CD4-positive, alpha-beta T cell treated with Interleukin-6 at 100 ng/mL for 8 hours (primary cell): Measurements from ENCODE around the gene GPC6.

ENCODE experiments used
- DNase-seq: peaks from one replicate; pipeline ENCODE4 v3.0.0-alpha.2; 2020; ENCODE audit warnings: mixed read lengths, low spot score

The GPC6 gene

DNA sequence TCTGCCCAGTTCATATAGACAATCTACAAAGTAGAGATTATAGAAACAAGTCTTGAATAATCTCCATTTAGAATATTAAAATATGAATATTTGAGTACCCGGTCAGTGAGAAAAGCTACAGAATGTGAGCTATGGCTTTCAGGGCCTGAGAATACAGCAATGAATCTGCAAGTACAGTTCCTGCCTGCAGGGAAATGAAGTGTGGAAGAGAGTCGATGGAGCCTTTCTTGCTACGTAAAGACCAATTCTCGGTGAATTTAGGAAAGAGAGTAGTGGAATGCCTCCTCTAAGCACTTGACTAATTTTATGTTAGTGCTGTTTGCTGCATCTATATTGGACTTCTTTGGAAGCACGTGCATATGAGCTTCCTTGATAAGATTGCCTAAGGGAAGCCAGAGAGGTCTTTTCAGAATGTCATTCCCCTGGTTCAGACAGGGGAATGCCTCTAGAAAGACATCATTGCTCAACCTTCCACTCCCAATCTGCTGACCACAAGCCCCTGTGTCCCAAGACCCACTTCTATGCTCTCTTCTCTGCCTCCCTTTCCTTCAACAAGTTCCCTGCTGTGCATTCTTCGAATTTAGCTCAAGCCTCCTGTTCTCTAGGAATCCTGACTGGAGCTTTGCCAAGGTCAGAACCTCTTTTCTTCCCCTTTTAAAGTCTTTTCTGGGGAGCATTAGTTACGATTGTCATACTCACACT, 41.9 kb downstream of the GPC6 start:
- no peak for DNase-seq

DNA sequence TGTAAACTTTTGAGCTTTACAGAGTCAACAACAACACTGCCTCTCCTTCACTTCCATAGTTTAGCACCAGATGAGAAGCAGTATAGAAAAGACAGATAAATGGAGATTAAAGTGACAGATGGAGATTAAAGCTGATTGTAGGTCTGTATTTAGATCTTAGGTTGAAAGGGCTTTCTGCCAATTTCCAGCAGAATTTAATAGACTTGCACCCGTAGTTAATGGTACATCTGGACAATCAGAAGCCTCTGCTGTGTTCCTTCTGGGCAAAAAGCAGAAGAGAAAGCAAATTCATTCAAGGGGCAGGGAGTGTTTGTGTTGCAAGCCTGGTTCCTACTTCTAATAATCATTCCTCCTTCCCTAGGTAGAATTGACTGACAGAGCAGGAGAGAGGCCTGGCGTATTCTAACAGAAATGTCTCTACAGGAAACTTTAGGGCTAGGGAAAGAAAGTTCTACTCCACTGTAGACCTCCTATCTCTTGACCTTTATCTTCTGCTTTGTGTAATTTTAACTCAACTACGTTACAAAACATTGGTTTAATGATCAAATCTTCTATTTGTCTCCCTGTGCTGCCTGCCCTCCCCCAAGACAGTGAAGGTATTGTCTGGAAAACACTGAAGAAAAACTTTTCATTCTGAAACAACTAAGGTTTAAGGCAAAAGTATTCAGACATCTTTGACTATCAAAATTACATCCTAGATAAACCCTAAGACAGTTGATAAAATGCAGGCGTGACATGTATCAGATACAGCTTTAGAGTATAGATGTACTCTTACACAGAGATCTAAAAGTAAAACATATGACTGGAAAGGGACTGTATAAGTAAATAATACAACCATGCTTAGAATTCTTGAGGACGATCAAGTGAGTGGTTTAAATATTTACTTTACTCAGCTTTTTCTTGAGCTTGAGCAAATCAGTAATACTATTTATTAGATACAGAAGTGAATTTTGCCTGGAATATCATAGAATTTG, 44.4 kb downstream of the GPC6 start:
- DNase-seq, result no peak

DNA sequence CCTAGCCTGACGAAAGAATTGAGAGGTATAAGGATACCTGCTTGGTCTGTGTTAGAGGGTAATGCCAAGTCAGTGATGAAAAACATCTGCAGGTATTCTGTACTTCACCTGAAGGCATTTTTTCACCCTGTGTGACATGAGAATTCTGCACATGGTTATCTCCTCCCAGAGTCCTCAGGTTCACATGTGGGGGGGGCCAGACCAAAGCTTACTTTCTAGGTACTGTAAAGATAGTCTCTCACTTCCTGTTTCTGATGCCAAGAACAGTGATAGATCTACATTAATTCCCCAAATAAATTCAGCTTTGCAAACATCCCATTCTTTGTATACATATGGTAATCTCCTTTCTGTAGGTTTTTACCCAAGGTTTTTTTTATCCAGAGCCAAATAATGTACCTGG, 53.4 kb downstream of the GPC6 start:
- no peak for DNase-seq

DNA sequence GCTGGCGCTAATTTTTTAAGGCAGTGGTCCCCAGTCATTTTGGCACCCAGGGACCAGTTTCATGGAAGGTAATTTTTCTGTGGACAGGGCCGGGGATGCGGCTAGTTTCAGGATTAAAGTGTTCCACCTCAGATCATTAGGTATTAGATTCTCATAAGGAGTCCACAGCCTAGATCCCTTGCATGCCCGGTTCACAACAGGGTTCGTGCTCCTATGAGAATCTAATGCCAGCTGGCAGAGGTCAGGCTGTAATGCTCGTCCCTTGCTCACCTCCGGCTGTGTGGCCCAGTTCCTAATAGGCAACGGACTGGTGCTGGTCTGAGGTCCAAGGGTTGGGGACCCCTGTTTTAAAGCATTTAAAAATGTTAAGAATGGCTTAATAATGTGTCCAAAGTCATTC, 54.1 kb downstream of the GPC6 start:
- DNase-seq, result no peak

DNA sequence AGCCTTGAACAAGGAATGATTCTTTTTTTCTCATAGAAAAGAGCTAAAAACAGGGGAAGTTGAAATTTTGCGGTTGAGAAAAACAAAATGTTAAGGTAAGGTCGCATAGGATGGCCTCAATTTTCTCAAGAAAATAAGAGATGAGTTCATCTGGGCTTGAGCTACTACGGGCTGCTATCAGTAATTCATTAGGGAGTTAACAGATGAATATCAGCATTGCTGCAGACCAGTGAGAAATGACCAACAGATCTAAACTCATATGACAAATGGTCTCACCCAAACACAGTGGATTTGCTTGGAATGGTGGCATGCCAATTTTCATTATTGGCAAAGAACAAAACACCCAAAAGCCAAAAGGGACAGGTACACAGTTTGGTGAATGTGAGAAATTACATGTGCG, 56.6 kb downstream of the GPC6 start:
- DNase-seq, result no peak

DNA sequence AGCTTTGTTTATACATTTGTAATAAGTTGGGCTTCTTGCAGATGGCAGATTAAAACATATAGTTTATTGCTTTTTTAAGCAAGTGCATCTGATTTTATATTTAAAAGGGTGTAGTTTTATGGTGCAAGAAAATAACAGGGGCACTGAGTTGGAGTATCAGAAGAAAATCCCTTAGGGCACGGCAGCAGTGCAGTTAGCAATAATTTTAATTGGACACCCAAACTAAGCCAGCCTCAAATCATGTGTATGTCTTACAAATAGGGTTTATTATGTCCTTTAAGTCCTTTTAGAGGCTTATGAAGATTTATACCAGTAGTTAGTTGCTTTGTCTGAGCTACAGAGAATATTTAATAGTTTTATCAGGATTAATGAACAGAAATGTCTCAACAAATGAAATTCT, 57.5 kb downstream of the GPC6 start:
- DNase-seq, result no peak

DNA sequence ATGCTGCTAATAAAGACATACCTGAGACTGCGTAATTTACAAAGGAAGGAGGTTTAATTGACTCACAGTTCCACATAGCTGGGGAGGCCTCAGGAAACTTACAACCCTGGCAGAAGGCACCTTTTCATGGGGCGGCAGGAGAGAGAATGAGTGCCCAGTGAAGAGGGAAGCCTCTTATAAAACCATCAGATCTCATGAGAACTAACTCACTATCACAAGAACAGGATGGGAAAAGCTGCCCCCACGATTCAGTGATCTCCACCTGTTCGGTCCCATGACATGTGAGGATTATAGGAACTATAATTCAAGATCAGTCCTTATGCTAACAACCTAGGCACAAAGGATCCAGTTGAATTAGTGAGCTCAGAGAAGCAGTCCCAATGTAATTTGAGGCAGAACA, 59.4 kb downstream of the GPC6 start:
- DNase-seq, result no peak

DNA sequence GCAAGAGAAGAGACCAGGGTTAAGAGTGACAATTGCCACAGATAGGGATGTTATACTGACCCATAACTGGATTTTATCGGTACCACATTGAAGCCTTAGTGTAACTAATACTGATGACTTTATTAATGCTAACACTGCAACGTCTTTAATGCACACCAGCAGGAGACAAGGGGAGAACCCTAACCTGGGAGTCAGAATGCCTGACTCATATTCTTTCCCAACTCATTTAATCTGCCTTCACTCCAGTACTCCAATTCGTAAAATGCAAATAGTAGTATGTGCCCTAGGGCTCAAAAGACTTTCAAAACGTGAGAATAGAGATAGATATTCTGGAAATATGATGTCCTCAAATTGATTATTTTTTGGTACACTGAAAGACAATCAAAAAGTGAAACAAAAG, 62.4 kb downstream of the GPC6 start:
- no peak for DNase-seq

DNA sequence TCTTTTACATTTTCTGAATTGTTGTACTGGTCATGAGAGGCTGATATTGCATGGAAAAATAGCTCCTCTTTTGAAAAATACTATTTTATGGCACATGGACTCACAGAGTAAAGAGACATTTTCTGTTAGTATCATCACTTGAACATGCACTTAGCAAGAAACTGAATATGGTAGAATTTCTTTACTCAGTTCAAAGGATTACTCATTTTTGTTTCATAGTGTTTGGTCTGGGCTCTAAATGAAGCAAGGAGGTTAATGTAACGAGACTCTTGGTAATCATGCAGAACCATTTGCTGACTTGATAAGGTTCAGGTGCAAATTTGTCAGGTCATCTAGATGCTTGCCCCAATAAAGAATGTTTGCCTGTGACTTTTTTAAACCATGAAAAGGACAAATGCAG, 63.2 kb downstream of the GPC6 start:
- DNase-seq, result no peak

DNA sequence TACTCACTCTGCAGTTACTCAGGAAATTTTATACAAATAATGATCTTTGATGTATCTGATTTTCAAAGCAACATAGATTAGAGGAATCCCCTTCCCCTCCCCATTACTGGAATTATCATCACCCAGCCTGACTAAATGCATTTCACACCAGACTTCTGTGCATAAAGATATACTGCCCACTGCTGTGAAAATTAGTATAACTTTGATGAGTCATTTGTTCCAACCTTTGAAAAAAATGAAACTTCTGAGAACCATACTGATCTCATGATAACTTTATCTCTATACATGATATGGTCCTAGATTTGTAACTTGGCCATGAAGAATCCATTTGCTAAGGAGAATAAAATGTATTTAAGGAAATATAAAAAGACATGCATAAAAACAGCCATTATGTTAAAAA, 63.9 kb downstream of the GPC6 start:
- no peak for DNase-seq

DNA sequence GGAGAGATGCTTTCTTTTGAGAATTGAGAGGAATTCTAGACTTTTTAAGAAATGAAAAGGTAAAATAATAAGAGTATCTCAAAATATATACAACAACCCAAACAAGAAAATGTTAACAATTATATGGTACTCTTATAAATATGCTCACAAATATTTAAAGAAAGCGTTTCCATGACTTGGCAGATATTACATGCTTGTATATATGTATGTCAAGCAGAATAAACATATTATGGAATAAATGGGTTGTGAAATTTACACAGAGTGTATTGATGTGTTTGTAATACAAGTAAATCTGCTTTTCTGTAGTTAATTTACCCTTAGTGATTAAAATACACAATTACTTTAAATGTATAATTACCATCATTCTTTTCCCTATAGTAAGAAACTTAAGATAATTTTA, 65.8 kb downstream of the GPC6 start:
- DNase-seq, result no peak

DNA sequence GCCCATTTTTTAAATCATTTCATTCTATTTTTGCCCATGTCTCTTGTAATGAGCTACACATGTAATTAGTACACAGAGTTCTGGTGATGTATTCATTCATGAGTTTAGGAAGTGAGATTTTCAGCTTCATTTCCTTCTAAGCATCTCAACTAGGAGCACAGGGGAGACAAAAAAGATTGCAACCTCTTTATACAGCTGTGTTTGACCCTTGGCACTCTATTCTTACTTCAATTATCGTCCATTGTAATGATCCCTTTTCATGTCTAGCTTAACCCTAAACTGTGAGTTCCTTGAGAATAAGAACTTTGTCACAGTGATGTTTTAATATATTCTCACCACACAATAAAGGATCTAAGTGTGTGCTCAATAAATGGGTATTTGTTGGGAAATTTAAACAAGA, 67.1 kb downstream of the GPC6 start:
- DNase-seq, result no peak

DNA sequence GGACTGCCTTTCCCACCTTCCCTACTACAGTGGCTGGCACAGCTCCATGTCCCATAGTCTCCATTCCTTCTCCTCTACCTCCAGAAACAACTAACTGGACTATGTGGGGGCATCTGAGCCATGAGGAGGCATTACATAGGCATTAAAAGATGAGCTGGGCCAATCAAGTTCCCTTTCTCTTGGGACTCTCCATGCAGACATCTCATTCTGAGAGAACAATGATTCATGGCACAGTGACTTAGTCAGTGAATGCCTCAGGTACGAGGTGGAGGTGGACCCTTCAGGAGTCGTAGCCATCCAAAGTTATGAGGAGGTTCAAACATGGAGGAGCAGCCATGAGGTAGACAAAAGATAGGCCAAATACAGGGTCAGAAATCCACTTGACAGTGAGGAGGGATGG, 70.0 kb downstream of the GPC6 start:
- no peak for DNase-seq

DNA sequence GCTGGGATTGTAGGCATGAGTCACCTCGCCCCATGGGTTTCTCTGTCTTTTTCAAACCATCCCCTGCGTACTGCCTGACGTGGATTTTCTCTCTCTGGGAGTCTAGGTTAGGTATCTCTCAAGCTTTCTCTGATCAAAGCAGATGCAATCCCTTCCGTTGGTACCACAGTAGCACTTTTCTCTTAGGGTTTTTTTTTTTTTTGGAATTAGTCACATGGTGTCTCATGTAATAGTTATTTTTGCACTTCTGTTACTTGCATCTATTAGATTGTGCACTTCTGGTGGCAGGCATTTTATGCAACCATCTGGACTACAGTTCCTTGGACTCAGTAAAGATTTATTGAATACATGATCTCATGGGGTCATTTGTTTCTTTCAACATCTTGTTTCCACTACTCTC, 72.1 kb downstream of the GPC6 start:
- no peak for DNase-seq

DNA sequence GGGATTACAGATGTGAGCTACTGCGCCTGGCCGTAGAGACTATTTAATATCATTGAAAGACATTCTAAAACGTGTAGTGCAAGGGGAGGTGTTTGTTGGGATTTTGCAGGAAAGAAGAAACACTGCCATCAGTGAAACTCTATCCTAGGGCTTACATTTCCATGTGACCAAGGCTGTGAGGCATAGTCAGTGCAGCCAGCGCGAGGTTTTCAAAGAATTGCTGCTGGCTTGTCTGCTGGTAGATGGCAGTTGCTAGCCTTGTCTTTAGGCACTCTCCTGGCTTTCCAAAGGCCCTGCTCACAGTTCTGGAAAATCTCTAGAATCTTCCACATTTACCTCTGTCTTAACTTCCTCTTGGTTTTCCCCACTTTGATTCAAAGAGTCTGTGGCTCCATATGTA, 77.5 kb downstream of the GPC6 start:
- DNase-seq, result no peak

DNA sequence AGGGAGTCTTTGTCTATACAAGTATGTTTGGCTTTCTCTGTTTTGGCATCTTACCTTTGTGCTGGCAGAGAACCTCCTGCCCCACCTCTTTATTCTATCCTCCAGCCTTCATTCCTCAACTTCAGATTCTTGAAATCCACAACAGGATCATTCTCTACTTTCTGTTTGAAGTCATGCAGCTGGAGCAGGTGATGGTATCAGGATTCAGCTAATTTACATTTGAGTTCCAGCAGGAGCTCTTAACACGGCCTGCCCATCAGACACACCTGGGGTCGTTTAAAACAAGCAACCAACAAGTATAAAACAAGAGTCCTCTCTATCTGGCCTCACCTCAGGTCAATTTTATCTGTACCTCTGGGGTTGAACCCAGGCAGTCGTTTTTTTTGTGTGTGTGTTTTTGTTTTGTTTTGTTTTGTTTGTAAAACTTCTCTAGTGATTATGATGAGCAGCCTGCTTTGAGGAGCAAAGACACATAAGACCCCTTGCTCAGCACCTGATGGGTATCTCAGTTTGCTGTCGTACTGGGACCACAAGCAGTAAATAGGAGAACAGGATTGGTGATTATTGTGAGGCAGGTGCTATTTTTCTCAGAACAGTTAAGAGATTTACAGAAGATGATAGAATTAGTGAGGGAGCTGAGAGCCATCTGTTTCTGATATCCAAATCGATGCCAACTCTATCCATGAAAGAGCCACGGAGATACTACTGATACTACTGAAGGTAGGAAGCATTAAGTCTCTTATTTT, 78.4 kb downstream of the GPC6 start:
- no peak for DNase-seq

DNA sequence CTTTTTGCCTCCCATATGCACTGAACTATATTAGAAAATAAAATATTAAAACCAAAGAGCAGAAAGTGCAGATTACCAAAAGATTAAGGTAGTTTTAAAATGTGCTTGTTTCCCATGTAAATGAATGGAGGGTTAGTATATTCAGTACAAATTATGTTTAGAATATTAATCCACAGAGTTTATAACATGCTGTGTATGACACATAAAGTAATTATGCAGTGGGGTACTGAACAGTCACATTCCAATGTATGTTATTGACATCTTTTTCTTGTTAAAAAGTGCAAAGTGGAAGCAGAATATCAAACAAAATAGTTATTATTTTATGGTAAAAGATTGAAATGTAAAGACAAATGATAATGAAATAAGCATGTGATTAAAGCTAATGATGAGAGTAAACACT, 79.3 kb downstream of the GPC6 start:
- no peak for DNase-seq

DNA sequence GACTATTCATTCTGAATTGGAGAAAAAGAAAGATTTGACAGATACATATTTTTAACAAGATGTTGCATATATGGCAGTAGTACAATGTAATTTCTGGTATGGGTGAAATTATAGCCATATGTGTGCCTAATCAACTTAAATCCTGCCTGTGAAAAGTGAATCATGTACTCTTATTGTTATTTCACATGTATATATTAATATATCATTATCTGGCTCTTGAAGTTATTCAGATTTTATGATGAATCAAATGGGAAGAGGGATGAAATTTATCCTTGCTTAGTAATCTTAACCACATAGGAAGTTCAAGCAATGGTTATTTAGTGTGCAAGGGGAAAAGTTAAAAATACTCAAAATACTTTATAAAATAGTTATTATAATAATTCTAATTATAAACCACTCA, 80.5 kb downstream of the GPC6 start:
- no peak for DNase-seq

DNA sequence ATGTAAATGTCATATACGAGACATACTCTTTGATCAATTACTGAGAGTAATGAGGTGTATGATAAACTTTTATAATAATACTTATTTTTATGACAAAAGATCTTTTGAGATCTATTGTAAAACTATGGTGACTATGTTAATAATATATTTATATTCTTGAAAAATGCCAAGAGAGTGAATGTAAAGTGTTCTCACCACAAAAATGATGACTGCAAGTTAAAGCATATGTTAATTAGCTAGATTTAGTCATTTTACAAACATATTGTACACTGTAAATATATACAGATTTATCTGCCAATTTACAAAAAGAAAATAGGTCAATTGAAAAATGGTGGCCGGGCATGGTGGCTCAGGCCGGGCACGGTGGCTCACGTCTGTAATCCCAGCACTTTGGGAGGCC, 81.0 kb downstream of the GPC6 start:
- no peak for DNase-seq

DNA sequence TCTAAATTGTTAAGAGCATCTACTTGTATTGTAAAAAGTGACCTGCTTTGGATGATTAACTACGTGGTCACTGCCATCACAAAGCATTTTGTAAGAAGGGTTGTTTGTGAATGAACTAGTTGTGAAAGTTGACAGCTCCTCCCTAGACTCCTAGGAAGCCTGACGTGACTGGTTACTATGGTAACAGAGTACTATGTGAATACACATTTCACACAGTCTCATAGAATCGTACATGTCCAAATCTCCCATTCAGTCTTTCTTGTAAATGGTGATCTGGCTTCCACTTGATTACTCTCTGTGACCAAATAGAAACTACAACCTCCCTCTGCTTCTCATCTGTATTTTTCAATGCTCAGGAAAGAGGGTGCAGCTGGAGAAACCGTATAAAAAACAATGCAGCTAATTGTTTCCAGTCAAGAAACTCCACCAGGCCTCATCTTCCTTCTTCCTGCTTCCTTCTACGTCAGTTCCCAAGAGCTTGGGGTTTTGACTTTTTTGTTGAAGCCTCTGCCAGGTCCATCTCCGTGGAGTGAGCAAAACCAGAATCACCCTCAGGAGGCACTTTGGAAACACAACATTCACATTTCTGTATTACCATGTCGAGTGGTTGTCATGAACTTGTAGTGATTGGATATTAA, 83.4 kb downstream of the GPC6 start:
- DNase-seq, result no peak

DNA sequence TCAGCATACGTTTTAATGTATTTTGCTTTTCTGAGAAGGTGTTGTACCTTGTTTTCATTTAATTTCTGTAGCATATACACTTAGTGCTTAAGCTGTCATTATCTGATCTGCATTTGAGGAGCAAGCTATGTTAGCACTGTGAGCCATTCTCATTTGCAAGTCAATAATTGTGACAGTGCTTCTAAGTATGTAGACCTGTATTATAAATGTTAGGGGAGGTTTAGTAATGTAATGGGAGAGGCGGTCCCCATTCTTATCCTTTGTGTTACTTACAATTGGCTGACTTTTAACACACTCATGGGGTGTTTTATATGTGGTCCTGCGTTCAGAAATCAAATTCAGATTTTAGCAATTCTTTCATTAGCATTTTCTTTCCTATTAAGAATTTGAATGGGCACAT, 90.2 kb downstream of the GPC6 start:
- no peak for DNase-seq

DNA sequence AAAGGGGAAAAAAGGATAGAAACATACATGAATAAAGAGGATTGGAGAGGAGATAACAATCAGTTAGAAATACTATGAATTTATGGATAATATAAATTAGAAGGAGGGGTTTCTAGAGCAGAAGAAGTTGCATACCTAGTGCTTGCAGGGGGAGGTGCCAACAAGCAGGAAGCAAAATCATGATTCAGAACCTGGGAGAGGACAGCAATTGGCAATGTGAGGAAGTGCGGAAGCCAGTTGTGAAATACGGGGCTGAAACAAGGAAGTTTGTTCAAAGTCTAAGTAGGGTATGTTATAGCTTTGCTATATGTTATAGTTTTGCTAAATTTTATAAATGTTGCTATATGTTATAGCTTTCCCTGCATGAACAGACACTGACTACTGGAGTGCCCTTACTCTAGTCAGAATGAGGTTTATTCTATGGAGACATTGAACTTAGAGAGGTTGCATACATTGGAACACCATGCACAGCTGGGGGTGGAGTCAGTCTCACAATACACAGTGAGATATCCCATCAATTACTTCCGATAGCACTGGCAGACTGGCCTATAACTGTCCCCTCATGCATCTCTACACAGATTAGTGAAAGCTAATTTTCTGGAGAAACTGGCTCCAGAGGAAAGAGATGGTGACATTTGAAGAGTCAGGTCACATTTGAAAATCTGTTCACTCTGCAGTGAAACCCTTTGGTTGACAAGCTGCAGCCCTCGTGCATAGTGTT, 92.1 kb downstream of the GPC6 start:
- DNase-seq, result no peak
